CD14-positive monocyte (primary cell): ENCODE results near the gene OR10H3. TPM values are rescaled to one million over a fixed set of nuclear protein-coding genes. Genes with fewer than 3 reads are reported as not detected.

Source experiments
- DNase-seq, 3 donors: peaks; one replicate each; pipeline ENCODE4 v3.0.0-alpha.2; 2011 to 2022
- H2AFZ ChIP-seq: 2 replicates; pipeline ENCODE4 v1.6.0; 2012; ENCODE audit warnings: mild to moderate bottlenecking, low read depth, low read length, inconsistent platforms; ENCODE audit not compliant: insufficient read depth, poor library complexity, severe bottlenecking
- H3K27ac ChIP-seq, 2 donors: 1 replicate in 1 of 2; 2 replicates in 1 of 2; pipeline ENCODE4 v1.5.1; 2012 to 2013; ENCODE audit warnings: low read length in 2 of 2, control low read depth in 1 of 2, inconsistent platforms in 1 of 2, low read depth in 1 of 2, mild to moderate bottlenecking in 1 of 2
- H3K27me3 ChIP-seq, 2 donors: one replicate each; pipeline versions ENCODE4 v1.6.0 to v1.6.1; 2011 to 2013; ENCODE audit warnings: low read length in 2 of 2; ENCODE audit not compliant: control insufficient read depth in 2 of 2, insufficient read depth in 2 of 2
- H3K36me3 ChIP-seq, 2 donors: replicated peaks in 1 of 2; 1 replicate in 1 of 2; 2 replicates in 1 of 2; pipeline versions ENCODE4 v1.5.1 to v1.6.1; 2012 to 2013; ENCODE audit warnings: low read length in 2 of 2, control low read depth in 1 of 2, inconsistent platforms in 1 of 2, mild to moderate bottlenecking in 1 of 2; ENCODE audit not compliant: insufficient read depth in 2 of 2, control insufficient read depth in 1 of 2
- H3K4me1 ChIP-seq, 2 donors: 1 replicate in 1 of 2; 2 replicates in 1 of 2; pipeline versions ENCODE4 v1.5.1 to v1.6.1; 2012 to 2013; ENCODE audit warnings: low read length in 2 of 2, control low read depth in 1 of 2, inconsistent platforms in 1 of 2, mild to moderate bottlenecking in 1 of 2, moderate library complexity in 1 of 2; ENCODE audit not compliant: insufficient read depth in 2 of 2, control insufficient read depth in 1 of 2
- H3K4me2 ChIP-seq: replicated peaks from 2 replicates; pipeline ENCODE3; 2012; ENCODE audit warnings: low read length, moderate library complexity, mild to moderate bottlenecking; ENCODE audit not compliant: poor library complexity, severe bottlenecking; ENCODE audit errors: extremely low read depth
- H3K4me3 ChIP-seq, 3 experiments: fragments of 200-600 bp in 1 of 3; sonication (generic) in 1 of 3; replicated peaks in 1 of 3; 1 replicate in 2 of 3; 2 replicates in 1 of 3; pipeline ENCODE4 v1.5.1; 2011 to 2013; ENCODE audit warnings: low read length in 3 of 3, mild to moderate bottlenecking in 3 of 3, control low read depth in 2 of 3, low read depth in 2 of 3, inconsistent platforms in 1 of 3, moderate library complexity in 1 of 3
- H3K79me2 ChIP-seq: 2 replicates; pipeline ENCODE4 v1.6.0; 2012; ENCODE audit warnings: mild to moderate bottlenecking, control low read depth, inconsistent platforms, low read length, moderate library complexity; ENCODE audit not compliant: insufficient read depth
- H3K9ac ChIP-seq: 2 replicates; pipeline ENCODE4 v1.6.0; 2017; ENCODE audit warnings: low read length, mild to moderate bottlenecking; ENCODE audit not compliant: insufficient read depth, poor library complexity, severe bottlenecking
- H3K9me3 ChIP-seq, 2 donors: replicated peaks in 1 of 2; 1 replicate in 1 of 2; 2 replicates in 1 of 2; pipeline versions ENCODE4 v1.5.1 to v1.6.1; 2012 to 2013; ENCODE audit warnings: low read length in 2 of 2, control low read depth in 1 of 2; ENCODE audit not compliant: control insufficient read depth in 1 of 2, insufficient read depth in 1 of 2
- H4K20me1 ChIP-seq: 2 replicates; pipeline ENCODE4 v1.6.0; 2012; ENCODE audit warnings: mild to moderate bottlenecking, low read length, control low read depth, moderate library complexity; ENCODE audit not compliant: insufficient read depth
- H3K27ac Mint-ChIP-seq, 7 donors: one replicate each; pipeline ENCODE4 v1.8.0; 2020; ENCODE audit warnings: mild to moderate bottlenecking in 7 of 7, mixed read lengths in 7 of 7, moderate library complexity in 6 of 7, inconsistent platforms in 2 of 7
- H3K27me3 Mint-ChIP-seq, 3 donors: one replicate each; pipeline ENCODE4 v1.8.0; 2021 to 2022; ENCODE audit warnings: low read depth in 3 of 3, mild to moderate bottlenecking in 3 of 3, mixed read lengths in 3 of 3, moderate library complexity in 3 of 3, inconsistent platforms in 1 of 3
- H3K36me3 Mint-ChIP-seq, 2 donors: one replicate each; pipeline ENCODE4 v1.8.0; 2020; ENCODE audit warnings: mixed read lengths in 2 of 2, inconsistent platforms in 1 of 2, mild to moderate bottlenecking in 1 of 2
- H3K4me1 Mint-ChIP-seq: one replicate; pipeline ENCODE4 v1.8.0; 2020; ENCODE audit warnings: mild to moderate bottlenecking, mixed read lengths
- H3K4me3 Mint-ChIP-seq, 2 donors: one replicate each; pipeline ENCODE4 v1.8.0; 2020; ENCODE audit warnings: mild to moderate bottlenecking in 2 of 2, mixed read lengths in 2 of 2, moderate library complexity in 1 of 2
- H3K9me3 Mint-ChIP-seq, 7 donors: one replicate each; pipeline ENCODE4 v1.8.0; 2020 to 2022; ENCODE audit warnings: mixed read lengths in 7 of 7, mild to moderate bottlenecking in 6 of 7, moderate library complexity in 6 of 7, inconsistent platforms in 2 of 7
- CTCF ChIP-seq: fragments of 200-600 bp; IDR thresholded peaks from one replicate; pipeline ENCODE4 v1.8.0; 2022; ENCODE audit warnings: antibody characterized with exemption, mild to moderate bottlenecking
- WGBS: methylation state at CpG from one replicate; pipeline ENCODE4 v1.1.5; 2013; ENCODE audit warnings: missing lambda C conversion rate; ENCODE audit not compliant: insufficient coverage; 5-methylcytosine and 5-hydroxymethylcytosine counted together
- intact Hi-C, 2 donors: fragments of 100-400 bp; cut with micrococcal nuclease; formaldehyde crosslinking; loops; one replicate each; pipeline versions ENCODE4 v1.15.0 to v1.15.1; 2023
- polyA plus RNA-seq, 3 donors: library from polyadenylated mRNA; depleted of rRNA in 1 of 3; unstranded in 2 of 3; stranded (reverse) in 1 of 3; fragments of 300-500 nt in 2 of 3; fragments of >200 nt in 1 of 3; fragmentation: Illumina TruSeq in 2 of 3; gene quantifications; 1 replicate in 2 of 3; 2 replicates in 1 of 3; pipeline ENCODE4 v1.2.3, GENCODE V29; 2012 to 2021

OR10H3 gene
- polyA plus RNA-seq, 3 donors, result not detected

GRCh38 chr19:15748239-15748638, 10.5 kb downstream of the OR10H3 start:
- Mint-ChIP-seq H3K9me3 (peaks cover 0 to 2% (median 0%) of the 10 kb centered on the region in 7 donors), H3K27ac (no peak overlapping the region), H3K36me3 (no peaks in the 10 kb centered on the region), H3K27me3 (peaks cover 12 to 48% (median 34%) of the 10 kb centered on the region in 3 donors), H3K4me3 (no peak overlapping the region), H3K4me1 (no peaks in the 10 kb centered on the region)
- Histone ChIP-seq H3K27me3 (peaks cover 22 to 34% of the 10 kb centered on the region in 2 donors), H3K27ac (no peak overlapping the region), H2AFZ (no peak overlapping the region), H3K79me2 (no peaks in the 10 kb centered on the region), H4K20me1 (no peaks in the 10 kb centered on the region), H3K4me1 (no peaks in the 10 kb centered on the region), H3K4me3 (no peak overlapping the region), H3K9me3 (no peaks in the 10 kb centered on the region), H3K4me2 (no peak overlapping the region), H3K36me3 (no peaks in the 10 kb centered on the region), H3K9ac (no peak overlapping the region)
- WGBS, result no CpG with 5 or more reads among the region's 2 CpGs
- intact Hi-C loops, result no loop called here
- no peak for DNase-seq
- no peak for TF ChIP-seq CTCF

- no peaks in the 10 kb centered on the region for H3K9me3 ChIP-seq
- no peak for DNase-seq
- TF ChIP-seq CTCF, result no peak
- H3K4me2 ChIP-seq, result no peak overlapping the region
- peaks cover 4 to 40% of the 10 kb centered on the region in 2 donors for H3K27me3 ChIP-seq
- H3K9ac ChIP-seq, result no peak overlapping the region
- Mint-ChIP-seq H3K4me1 (no peaks in the 10 kb centered on the region), H3K27me3 (peaks cover 30 to 60% (median 43%) of the 10 kb centered on the region in 3 donors), H3K4me3 (no peak overlapping the region), H3K27ac (no peak overlapping the region), H3K9me3 (peaks cover 0 to 4% (median 0%) of the 10 kb centered on the region in 7 donors), H3K36me3 (no peaks in the 10 kb centered on the region)
- no peak overlapping the region for H3K4me3 ChIP-seq
- no peaks in the 10 kb centered on the region for H4K20me1 ChIP-seq
- no peaks in the 10 kb centered on the region for H3K79me2 ChIP-seq
- H3K4me1 ChIP-seq, result no peaks in the 10 kb centered on the region
- no peak overlapping the region for H3K27ac ChIP-seq
- H2AFZ ChIP-seq, result no peak overlapping the region
- no peaks in the 10 kb centered on the region for H3K36me3 ChIP-seq
- 42% methylated on average over 2 of the region's 2 CpGs for WGBS
- intact Hi-C loops, result no loop called here
These were observed 20.6 kb downstream of the OR10H3 start for GRCh38 chr19:15758379-15758778.
